ENCODE measurements around the gene TNNT3.
"Not testable (repeated sequence)": the region's sequence is repeated elsewhere in the genome, so short reads cannot be mapped to it uniquely, and the experiment has no call there.

The TNNT3 gene

DNA sequence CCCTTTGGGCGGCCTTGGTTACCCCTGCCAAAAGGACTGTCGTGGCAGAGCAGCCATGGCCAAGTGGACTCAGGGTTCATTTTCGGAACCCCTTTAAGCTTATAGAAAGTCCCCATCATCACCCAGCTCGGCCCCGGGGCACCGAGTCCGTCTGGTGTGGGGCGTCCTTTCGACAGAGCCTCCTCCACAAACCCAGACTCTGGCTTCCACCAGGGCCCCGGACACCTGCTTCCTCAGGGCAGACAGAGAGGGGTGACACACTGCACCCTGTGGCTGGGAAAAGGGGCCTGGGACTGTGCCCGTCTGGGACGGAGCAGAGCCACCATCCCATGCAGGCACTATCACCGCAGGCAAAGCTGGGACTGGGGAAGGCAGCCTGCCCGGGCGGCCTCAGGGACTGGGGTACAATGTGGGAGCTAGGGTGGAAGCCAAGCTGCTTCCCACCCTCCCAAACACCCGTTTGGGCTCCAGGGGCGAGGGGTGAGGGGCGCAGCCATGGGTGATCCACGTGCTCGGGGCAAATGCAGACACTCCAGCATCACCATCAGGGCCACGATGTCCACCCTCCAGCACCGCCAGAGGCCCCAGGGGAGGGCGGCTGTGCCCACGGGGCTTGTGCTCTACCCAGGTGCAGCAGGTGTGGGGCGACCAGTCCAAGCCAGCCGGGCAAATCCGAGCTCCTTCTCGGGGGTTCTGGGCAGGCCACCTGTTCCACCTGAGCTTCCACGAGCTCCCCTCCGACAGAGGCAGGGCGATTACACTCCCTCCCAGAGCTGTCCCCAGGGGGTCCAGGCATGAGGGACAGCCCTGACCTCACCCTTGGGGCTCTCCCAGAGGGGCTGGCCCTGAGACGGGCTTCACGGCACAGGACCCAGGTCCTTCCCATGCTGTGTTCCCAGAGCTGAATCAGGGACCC lies 15.9 kb downstream of the TNNT3 start:
- DNase-seq, result no peak

DNA sequence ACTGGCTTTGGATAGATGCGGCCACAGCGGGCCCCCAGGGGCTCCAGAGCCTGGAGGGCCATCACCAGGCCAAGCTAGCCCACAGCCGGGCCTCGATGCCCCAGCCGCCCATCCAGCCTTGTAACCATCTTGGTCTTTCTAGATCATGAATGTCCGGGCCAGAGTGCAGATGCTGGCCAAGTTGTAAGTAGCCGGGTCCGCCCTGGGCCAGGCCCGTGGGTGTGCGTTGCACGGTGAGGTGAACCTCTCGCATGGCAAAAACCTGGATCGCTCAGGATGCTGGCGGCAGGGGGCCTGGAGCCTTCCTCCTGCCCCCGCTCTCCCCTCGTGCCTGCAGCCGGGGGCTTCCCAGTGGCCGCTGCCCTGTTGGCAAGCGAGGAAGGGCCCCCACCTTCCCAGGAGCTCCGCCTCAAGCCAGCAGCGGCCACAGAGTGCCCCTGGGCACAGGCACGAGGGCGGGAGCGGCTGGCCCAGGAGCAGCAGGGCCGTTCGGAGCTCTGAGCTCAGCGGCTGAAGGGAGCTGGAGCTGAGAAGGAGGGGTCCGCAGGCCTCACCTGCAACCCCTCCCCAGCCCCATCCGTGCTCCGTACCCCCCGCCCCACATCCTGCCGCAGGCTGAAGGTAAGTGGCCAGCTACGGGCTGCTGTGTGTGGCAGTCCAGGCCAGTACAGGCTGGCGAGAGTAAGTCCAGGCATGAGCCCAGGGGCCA lies 16.7 kb downstream of the TNNT3 start:
- no peak for DNase-seq

DNA sequence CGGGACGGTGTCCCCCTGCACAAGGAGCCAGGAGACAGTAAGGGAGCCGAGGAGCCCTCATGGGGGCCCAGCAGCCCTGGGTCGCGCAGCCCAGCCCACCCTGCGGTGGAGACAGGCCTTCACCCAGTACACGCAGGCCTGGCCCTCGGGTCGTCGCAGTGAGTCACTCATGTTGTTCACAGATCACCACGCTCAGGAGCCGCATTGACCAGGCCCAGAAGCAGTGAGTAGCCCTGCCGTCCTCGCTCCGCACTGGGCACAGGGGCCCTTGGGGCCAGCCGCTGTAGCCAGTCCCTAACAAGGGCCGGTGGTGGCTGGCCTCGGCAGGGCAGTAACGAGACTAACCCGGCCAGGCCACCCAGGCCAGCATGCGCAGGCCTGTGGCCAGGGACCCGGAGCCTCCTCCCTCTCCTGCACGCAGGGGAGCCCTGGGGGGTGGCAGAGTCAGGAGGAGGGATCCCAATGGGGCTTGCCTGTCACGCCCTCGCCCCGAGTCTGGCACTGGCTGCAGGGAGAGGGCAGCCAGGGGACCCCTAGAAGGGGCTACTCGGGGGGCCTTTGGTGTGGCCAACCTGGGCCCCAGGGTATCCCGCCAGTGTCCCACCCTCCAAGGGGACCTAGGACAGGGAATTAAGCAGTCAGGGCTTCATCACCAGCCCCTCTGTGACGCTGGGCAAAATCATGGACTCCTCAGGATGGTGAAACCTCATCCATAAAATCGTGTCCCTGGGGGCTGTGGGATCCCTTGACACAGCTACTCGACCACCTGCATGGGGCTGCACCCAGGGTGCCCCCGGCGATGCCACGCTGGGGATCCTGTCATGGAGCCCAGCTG lies 17.5 kb downstream of the TNNT3 start:
- no peak for DNase-seq

DNA sequence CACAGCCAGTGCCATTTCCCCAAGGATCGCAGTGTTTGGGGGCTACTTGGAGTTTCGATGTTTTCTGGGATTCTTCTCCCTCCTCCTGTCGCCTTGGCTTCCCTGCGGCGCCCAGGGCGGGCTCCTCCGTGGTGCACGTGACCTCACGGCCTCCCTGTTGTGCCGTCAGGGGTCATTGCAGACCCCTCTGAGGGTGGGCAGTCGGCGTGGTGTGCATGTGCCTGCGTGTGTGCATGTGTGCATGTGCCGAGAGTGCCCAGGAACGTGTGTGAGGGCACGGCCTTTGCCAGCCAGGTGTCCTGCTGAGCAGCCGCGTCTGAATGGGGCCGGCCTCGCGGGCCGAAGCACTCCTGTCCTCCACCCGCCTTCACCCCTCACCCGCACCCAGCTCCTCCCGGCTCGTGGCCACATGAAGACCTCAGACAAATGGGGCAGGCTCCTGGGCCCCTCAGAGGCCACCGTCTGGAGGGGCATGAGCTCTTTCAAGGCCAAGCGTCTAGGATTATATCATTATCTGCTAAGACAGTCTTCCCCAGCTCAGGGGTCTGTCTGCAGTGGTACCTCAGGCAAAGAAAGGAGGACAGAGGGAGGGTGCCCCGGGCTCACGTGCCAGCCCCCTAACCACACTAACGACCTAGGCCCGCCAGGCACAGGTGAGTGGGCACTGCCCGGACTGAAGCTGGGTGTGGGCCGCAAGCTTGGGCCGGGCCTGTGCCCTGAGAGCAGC lies 18.3 kb downstream of the TNNT3 start:
- no peak for DNase-seq

DNA sequence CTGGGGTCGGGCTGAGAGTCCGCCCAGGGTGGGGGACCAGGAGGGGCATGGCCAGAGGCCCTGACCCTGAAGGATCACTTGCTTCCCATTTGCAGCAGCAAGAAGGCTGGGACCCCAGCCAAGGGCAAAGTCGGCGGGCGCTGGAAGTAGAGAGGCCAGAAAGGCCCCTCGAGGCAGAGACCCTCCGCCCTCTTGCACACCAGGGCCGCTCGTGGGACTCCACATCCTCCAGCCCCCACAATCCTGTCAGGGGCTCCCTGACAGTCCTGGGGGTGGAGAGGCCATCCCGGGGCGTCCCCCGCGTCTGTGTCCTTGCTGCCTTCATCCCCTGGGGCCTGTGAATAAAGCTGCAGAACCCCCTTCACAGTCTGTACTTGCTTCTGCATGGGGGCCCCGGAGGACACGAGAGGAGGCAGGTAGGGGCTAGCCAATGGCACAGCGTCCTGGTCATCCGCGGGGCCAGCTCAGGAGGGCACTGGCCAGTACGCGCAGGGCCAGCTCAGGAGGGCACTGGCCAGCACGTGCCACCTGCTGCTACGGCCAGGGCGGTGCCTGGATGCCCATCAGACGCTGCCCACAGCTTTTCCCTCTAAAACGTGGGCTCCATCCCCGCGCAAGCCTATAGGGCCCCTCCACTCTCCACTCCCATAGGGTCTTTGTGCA lies 19.0 kb downstream of the TNNT3 start:
- DNase-seq, result no peak

DNA sequence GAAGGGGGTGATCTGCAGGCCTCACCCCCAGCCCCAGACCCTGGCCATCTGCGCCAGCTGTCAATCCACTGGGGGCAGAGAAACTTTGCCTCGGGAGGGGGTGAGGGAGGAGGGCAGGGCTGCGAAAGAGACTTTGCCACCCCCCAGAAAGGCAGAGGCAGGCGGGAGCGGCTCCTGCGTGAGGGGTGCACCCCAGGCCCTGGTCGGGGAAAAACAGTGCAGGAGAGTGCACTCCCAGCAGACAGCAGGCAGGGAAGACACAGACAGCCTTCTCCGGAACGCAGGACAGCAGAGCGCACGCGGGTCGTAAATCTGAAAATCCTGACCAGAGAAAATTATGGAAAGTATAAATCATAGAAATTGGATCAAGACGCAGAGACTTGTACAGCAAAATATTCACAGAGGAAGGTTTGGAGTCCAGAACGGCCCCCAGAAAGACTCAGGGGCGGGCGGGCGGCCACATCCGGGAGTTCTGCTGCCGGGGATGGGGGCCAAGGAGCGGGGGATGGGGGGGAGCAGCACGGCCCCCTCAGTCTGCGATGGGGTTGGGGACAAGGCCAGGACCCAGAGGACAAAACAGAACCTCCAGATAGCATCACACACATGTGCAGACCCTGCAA lies 19.6 kb downstream of the TNNT3 start:
- DNase-seq, result no peak

DNA sequence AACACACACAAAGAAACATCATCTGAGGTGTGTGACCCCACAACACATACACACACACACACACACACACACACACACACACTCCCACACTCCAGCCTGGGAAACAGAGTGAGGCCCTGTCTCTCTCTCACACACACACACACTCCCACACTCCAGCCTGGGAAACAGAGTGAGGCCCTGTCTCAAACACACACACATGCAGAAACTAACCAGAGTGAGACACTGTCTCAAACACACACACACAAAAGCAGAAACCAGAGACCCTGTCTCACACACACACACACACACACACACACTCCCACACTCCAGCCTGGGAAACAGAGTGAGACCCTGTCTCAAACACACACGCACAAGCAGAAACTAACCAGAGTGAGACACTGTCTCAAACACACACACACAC lies 20.3 kb downstream of the TNNT3 start:
- not testable (repeated sequence) for DNase-seq

DNA sequence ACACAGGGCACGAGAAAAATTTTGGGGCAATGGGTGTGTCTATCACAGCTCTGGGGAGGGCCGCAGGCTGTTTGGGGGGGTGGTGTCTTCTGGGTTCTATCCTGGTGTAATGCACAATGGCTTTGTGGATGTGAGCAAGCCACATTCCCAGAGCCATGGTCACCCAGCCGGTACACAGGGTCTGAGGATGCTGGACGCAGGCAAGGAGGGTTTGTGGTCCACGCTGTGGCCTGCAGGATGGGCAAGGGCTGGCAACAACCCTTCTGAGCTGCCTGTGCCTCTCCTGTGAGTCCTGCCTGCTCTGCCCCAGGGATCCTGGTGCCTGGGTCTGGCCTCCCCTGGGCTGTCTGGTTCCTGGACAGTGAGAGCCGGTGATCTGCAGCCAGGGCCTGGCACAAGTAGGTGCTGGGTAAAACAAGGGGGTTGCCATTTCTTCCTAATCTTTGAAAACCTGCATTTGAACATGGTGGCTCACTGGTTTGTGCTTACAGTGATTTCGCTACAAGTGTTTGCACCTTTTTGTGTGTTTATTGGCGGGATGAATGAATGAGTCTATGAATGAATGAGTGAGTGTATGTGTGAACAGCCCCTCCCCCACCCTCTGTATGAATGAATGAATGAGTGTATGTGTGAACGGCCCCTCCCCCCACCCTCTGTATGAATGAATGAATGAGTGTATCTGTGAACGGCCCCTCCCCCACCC lies 23.2 kb downstream of the TNNT3 start:
- DNase-seq, result no peak

DNA sequence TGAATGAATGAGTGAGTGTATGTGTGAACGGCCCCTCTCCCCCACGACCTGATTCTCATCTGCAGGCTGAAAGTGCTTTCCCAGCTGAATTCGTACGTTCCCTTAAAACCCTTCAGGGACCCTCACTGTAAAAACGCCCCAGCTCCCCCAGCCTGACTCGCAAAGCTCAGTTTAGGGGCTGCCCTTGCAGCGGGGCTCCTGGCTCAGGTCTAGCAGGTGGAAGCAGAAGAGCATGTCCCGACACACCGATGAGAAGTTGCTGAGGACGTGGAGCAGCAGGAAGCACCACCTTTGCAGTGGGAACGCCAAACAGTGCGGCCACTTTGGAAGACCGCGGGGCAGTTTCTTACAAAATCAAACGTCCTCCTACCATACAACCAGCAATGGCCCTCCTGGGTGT lies 24.1 kb downstream of the TNNT3 start:
- DNase-seq, result no peak

DNA sequence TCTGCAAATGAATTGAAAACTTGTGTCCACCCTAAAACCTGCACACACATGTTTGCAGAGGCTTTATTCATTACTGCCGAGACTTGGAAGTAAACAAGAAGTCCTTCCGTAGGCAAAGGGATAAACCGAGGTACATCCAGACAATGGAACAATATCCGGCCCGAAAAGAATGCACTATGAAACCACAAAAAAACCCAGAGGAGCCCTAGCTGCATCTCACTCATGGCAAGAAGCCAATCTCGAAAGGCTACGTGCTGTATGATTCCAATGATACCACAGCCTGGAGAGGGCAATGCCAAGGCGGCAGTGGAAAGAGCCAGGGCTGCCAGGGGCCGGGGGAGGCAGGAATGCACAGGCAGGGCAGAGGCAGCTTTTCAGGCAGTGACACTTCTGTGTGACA lies 24.5 kb downstream of the TNNT3 start:
- DNase-seq, result no peak

DNA sequence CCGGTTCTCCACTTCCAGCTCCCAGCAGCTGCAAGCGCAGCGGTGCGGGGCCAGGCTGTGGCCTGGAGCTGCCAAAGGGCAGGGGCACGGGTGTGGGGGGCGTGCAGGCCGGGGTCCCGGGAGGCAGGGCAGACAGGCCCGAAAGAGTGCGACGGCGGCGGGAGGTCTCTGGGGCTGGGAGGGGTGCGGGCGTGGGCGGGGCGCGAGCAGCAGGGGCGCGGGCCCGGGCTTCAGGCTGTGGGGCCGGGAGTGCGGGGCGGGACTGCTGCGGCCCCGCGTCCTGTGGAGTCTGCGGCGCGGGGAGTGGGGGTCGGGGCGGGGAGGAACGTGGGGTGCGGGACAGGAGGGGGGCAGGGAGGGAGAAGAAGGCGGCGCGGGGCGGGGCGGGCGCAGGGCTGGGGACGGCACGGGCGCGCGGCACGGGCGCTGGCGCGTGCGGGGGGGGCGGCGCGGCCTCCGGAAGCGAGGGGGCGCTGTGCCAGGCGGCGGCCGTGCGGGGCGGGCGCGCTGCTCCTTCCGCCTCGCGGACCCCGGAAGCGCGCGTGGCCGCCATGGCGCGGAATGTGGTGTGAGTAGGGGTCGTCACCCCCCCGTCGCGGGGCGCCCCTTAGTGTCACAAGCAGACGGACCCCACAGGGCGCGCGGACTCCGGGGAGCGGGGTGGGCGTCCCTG lies 27.4 kb downstream of the TNNT3 start, which contains the start of gene MRPL23:
MRPL23 (plus strand) TSS at position 521 of the 673 bp plus-strand sequence; CDS start at position 552, 31 bp downstream.
- DNase-seq, result no peak

DNA sequence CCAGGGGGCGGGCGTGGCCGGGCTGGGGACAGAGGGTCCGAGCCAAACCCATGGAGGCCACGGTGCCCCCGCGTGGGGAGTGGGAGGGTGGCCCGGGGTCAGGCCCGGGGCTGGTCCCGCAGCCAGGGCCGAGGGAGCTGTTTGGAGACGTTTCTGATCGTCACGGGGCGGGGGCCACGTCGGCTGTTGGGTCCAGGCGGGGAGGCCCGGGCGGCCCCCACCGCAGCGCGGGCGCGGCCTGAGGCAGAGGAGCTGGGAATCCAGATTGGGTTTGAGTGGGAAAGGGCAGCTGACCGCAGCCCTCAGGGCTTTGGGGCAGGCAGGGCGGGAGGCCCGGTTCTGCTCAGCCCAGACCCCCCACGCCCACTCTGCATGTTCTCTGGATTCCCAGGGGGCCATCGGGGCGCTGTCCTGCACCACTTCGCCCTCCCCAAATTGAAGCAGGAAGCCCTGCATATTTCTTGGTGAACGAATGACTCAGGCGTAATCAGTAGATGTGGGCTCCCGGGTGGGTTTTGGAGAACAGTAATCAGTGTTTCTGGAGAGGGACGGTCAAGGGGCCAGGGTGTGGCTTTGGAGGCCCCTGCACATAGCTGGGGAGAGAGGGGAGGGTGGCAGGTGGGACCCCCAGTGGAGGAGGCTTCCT lies 28.2 kb downstream of the TNNT3 start:
- no peak for DNase-seq

DNA sequence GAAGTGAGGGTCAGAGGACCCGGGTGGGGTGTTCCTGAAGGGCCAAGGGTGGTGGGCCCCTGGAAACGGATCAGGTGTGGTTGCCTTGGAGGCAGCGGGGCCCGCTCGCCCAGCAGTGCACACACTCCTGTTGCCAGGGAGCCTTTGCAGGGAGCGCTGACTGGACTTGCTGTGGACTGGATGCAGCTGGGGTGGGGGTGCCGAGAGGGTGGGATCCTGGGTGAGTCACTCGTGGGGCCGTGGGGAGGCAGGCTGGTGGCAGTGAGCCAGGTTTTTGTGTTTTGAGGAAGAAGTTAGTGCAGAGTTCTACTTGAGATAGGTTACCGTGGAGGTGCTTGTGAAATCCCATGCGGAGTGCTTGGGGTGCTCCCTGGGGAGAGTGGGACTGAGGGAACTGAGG lies 28.9 kb downstream of the TNNT3 start:
- no peak for DNase-seq

DNA sequence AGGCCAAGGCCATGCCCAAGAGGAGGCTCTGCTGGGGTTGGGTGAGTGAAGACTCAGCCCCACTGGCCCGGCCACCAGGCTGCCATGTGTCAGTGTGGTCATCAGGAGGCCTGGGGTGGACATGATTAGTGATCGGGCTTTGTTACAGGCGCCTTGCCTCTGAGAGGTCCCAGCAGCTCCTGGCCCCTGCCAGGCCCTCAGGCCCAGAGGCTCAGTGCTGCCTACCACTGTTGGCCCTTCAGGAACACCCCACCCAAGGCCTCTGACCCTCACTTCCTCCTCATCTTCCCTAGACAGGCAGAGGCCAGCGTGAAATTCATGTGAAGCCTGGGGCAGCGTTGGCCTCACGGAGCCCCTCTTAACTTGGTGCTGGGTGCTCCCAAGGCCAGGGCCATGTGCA lies 29.8 kb downstream of the TNNT3 start:
- DNase-seq, result no peak

DNA sequence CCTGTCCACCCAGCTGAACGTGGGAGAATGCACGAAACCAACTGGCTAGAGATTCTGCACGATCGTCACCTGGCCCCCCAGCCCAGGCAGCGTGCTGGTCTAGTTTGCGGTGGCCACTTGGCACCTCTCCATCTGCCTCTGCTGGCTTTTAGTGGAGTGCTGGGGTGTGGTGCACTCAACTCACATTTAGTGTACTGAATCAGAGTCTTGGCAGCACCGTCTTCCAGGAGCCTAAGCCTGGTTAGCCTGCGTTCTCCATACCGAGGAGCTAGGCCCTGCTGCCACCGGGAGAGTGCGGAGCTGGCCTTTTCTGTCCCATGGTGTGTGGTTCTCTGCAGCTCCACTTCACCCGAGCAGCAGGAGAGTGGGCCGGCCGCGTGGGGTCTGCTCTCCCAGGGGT lies 30.4 kb downstream of the TNNT3 start:
- DNase-seq, result no peak

DNA sequence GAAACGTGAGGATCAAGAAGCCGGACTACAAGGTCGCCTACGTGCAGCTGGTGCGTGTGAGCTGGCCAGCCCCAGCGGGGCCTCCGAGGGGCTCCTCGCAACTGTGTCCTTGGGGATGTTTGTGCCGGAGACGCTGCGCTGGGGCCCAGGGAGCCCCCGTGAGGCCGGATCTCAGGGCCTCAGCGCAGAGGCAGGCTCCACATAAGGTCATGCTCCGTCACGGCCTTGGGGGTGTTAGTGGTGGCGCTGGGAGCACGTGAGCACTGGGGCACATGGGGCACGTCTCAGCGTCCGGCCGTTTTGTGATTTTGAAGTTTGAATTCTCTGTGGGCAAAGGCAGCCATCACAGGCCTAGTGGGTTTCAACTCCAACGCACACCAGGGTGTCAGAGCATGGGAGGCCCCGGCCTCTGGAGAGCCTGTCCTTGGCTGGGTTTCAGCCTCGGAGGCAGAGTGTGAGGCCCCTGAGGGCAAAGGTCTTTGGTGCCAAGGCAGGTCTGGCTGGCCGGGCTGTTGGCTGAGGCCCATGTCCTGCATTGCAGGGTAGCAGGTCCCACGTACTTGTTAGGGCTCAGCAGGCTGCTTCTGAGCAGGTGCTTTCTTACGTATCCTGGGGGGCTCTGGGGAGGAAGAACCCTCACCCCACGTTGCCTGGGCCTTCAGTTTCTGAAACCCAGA lies 33.4 kb downstream of the TNNT3 start:
- DNase-seq, result no peak

DNA sequence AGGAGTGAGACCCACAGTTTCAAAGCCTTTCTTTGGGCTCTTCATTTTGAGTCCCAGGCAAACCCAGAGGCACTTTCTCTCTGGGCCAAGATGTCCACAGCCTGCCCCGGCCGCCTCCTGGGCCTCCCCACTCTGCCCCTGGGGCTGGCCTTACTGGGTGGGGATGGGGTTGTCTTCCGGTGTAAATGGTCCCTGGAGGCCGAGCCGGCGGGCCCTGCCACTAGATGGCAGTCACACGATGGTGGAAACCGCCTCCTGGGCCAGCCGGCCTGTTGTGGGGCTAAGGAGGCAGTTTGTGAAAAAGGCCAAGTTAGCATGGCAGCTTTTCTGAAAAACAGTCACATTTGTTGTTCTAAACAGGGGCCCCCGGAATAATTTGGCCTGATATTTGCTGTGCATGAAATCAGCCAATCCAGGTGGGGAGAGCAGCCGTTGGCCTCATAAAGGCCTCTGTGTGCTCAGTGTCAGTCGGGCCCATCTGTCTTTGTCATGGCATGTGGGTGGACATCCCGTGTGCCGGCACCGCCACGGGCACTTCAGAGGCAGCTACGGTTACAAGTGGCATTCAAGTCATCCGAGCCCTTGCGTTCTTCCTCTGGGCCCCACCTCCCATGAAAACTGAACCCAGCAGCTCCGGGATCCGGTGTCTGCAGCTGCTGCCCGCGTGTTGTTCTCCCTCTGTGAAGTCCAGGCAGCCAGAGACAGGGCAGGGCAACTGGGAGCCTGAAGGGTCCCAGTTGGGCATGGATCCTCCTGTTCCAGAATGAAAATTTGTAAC lies 34.2 kb downstream of the TNNT3 start:
- no peak for DNase-seq

DNA sequence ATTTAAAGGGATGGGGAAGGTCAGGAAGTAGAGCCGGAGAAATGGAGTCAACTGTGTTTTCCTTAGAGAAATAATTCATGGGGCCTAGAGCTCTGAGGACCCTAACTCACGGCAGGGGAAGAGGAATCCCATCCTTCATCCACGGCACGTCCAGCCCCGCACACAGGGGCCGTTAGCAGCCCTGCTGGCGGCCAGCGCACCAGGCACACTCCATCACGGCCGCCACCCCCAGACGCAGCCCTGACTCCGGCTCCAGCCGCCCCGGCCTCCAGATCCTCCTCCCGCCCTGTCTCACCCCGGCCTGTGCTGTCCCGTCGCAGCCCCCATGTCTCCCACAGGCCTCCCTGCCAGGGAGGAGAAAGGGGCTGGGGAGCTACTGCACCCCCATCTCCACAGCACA lies 38.9 kb downstream of the TNNT3 start:
- no peak for DNase-seq
